ENCODE data around the gene CCDC178.
"Not testable (repeated sequence)": the region's sequence is repeated elsewhere in the genome, so short reads cannot be mapped to it uniquely, and the experiment has no call there.

Gene CCDC178

GRCh38 chr18:33210575-33211189, 229.8 kb downstream of the CCDC178 start:
- no peak for DNase-seq (ENCODE audit: low read depth)

DNA sequence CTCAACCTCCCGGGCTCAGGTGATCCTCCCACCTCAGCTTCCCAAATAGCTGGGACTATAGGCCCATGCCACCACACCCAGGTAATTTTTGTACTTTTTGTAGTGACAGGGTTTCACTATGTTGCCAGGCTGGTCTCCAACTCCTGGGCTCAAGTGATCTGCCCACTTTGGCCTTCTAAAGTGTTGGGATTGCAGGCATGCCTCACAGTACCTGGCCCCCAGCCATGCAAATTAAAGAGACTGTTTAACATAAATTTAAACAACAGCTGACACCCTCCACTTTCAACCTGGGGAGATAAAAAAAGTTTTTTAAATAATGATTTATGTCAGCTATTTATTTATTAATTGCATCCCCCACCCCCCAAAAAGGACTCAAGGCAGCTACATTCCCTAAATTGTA, 234.7 kb downstream of the CCDC178 start:
- DNase-seq (ENCODE audit: low read depth) = no peak

DNA sequence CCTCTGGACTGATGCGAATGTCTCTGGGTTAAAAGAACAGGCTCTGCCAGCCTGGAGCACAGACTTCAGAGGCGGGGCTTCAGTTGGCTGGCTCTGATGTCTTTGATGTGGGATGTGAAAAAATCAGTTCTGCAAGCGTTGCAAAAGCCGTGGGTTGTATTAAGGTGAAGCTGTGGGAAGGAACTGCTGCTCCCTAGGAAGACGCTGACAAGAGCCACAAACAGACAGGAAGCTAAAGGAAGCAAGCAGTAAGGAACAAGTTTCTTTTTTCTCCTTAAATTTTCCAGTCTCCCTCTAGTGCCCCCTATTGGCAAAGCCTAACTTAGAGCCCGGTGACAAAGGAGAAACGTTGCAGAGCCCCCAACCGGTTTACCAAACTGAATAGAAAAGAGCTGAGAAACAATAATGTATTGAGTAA, 239.0 kb downstream of the CCDC178 start:
- no peak for DNase-seq (ENCODE audit: low read depth)

DNA sequence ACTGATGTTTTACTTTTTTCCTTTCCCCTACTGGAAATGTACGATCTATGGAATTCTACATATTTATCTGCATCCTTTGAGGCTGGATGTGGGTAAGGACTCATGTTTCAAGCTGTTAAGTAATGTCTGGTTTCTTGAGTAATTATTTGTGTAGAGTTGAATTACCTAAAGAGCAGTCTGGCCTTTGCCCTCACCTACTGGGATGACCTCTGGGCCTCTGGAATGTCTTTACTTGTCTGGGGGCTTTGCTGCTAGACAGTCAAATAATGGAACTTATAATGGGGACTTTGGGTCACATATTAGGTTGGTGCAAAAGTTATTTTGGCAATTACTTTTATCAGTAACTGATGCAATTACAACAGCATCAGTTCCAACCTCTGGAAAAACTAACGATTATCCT, 244.7 kb downstream of the CCDC178 start:
- DNase-seq (ENCODE audit: low read depth) = no peak

- DNase-seq (ENCODE audit: low read depth) = no peak
These were observed 245.7 kb downstream of the CCDC178 start for GRCh38 chr18:33194793-33195192.

GRCh38 chr18:33184958-33185357, 255.6 kb downstream of the CCDC178 start:
- no peak for DNase-seq (ENCODE audit: low read depth)

DNA sequence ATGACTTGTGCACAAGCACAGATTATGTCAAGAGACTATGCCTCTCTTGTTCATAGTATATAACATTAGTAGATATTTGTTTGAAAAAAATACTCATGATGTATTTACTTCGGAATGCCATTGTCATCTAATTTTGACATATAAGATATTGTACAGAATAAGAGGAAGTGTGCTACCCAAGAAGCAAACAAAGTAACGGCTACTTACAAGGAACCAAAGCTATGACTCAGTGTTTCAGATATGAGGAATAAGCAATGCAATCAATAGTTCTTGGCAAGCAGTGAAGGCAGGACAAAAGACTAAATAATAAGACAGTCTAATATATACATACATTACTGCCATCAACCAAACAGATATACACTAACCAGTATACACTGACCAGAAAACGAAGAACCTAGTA, 256.3 kb downstream of the CCDC178 start:
- no peak for DNase-seq (ENCODE audit: low read depth)

DNA sequence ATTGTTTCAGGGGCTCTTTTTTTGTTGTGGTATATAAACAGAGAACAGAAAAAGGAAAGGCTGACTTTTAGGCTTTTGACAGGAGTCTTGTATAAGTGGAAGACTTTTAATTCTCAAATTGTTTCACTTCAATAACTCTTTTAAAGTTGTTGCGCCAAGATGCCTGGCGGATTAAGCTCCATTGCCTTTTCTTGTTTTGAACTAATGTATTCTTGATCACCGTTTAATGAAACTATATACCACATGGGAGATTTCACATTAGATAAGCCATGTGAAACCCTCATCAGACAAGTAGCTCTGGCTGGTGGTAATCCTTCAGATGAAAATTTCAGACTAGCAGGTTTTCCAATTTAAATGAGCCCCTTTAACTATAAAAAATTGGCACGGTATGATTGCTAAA, 257.4 kb downstream of the CCDC178 start:
- no peak for DNase-seq (ENCODE audit: low read depth)

- no peak for DNase-seq (ENCODE audit: low read depth)
These were observed 259.5 kb downstream of the CCDC178 start for GRCh38 chr18:33181016-33181415.

GRCh38 chr18:33169218-33169617, 271.3 kb downstream of the CCDC178 start:
- DNase-seq (ENCODE audit: low read depth) = no peak

DNA sequence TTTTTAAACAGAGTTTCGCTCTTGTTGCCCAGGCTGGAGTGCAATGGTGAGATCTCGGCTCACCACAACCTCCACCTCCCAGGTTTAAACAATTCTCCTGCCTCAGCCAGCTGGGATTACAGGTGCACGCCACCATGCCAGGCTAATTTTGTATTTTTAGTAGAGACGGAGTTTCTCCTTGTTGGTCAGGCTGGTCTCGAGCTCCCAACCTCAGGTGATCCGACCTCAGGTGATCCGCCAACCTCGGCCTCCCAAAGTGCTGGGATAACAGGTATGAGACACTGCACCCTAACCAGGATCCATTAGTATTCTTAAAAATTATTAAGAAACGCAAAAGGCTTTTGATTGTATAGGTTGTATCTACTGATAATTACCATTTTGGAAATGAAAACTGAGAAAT, 276.4 kb downstream of the CCDC178 start:
- DNase-seq (ENCODE audit: low read depth) = not testable (repeated sequence)

- DNase-seq (ENCODE audit: low read depth) = no peak
These were observed 279.4 kb downstream of the CCDC178 start for GRCh38 chr18:33161131-33161530.

GRCh38 chr18:33159151-33159550, 281.4 kb downstream of the CCDC178 start:
- no peak for DNase-seq (ENCODE audit: low read depth)

DNA sequence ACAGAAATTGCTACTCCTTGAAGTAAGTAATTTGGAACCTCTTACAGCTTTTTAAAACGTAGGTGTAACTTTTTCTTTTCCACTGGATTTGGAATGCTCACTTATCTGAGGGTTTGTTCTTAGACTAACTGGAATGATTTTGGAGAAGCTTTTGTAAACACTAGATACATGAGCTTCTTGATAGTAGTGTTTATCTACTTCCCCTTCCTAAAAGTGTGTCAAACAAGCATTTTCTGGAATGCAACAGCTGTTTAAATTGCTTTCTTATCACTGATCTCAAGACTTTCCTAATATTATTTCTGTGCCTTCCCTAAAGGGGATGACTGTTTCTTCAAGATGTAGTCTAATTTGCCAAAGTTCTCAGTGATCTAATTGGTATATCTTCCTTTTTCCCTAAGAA, 282.6 kb downstream of the CCDC178 start:
- no peak for DNase-seq (ENCODE audit: low read depth)

DNA sequence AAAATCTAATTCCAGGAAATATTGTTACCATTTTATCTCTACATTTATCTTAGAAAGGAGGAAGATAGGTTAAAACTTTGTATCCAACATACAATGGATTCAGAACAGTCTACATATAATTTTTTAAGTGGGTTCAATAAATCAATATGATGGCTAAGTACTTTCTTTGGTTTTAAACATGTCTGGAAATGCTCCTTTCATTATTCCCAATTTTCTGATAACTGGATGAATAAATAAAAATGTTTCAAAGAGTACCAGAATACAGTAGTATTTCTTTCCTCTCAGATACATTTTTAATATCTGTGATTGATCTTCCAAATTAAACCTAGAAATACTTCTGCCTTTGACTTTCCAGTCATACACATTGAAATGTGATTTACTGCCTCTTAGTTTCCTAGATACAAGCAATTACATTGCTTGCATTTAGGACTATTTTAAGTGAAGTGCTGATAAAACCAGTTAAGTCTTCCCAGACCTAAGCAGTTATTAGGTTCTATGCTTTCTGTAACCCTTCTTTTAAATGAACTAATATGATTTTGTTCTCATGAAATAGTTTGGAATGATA, 283.5 kb downstream of the CCDC178 start:
- no peak for DNase-seq (ENCODE audit: low read depth)

DNA sequence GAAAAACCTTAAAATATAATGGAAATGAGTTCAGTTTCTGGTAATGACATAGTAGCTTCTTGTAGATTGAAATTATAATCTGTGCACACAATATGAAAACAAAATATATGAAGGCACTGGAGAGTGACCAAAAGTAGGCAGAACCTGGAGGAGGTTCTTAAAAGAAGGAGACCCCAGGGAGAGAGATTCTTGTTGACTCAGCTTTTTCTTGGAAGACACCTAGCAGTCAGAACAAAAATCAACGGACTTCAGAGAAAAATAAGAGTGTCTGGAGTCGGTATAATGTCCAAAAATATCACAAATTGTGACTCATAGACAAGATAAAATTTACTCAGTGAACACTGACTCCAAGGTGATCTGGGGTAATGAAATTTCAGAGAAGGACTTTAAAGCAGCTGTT, 286.5 kb downstream of the CCDC178 start:
- no peak for DNase-seq (ENCODE audit: low read depth)

DNA sequence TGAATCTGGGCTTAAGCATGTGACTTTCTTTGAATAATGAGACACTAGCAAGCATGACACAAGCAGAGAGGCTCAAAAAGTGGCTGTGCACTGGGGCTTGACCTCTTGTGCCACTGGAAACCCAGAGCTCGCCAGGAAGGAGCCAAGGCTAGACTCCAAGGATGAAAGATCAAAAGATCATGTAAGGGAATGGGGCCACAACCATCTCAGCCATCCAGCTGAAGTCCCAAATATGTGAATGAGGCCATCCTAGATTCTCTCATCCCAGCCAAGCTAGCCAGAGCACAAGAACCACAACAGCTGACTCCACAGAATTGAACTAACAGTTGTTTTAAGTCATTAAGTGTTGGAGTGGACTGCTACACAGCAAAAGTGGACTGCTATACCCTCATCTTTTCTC, 288.1 kb downstream of the CCDC178 start:
- no peak for DNase-seq (ENCODE audit: low read depth)

DNA sequence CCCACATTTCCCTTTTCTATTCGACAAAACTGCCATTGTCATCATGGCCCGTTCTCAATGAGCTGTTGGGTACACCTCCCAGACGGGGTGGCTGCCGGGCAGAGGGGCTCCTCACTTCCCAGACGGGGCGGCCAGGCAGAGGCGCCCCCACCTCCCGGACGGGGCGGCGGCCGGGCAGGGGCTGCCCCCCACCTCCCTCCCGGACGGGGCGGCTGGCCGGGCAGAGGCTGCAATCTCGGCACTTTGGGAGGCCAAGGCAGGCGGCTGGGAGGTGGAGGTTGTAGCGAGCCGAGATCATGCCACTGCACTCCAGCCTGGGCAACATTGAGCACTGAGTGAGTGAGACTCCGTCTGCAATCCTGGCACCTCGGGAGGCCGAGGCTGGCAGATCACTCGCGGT, 292.7 kb downstream of the CCDC178 start:
- DNase-seq (ENCODE audit: low read depth) = not testable (repeated sequence)

- no peak for DNase-seq (ENCODE audit: low read depth)
These were observed 294.5 kb downstream of the CCDC178 start for GRCh38 chr18:33146014-33146413.

DNA sequence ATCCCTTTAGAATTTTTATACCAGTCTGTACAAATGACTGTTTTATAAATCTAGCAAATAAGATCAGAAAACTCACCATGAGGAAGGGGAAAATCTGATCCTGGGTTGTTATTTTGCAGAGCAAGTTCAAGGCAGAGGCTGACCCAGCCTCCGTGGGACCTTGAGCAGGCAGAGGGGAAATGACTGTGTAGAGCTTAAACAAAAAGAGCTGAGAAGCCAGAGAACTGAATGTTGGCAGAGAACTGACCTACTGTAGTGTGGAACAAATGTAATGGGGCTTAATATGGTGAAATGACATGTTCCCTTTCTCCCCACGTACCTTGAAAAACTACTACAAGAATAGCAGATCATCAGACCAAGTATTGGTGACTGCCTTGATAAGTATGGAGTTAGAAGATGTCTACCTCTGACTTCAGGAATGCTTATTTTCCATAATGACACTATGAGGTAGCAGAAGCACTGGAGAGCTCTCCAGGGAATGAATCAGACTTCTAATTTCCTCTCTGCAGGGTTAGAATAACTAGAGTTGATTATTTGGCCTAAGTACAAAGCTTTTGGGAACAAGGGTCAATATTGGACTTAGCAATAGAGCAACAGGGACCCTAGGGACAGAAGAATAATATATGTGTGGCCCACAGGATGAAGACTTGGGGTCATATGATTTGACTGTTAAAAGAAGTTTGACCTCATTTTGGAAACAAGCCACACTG, 304.4 kb downstream of the CCDC178 start:
- DNase-seq (ENCODE audit: low read depth) = no peak

DNA sequence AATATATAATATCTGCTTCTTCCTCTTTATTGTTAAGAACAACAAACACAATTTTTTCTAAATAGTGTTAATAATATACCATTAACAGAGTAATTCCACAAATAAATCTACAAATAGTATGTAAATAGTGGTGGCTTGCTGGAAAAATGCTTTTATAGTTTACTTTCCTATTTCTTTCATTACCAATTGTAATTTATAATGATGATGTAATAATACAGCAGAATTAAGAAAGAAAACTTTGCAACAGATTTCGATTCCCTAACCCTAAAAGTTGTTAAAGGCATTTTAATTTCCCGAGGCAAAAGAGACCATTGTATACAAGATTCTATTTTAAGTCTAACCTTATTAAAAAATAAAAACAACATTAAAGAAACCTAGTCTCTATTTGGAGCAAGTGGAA, 307.9 kb downstream of the CCDC178 start:
- no peak for DNase-seq (ENCODE audit: low read depth)

- no peak for DNase-seq (ENCODE audit: low read depth)
These were observed 311.9 kb downstream of the CCDC178 start for GRCh38 chr18:33128581-33128980.

GRCh38 chr18:33123862-33124518, 316.5 kb downstream of the CCDC178 start:
- DNase-seq (ENCODE audit: low read depth) = no peak

All from stimulated activated CD8-positive, alpha-beta memory T cell treated with anti-CD3 and anti-CD28 coated beads, Interleukin-15, amount 100 ng/mL, for 24 hours (primary cell).